ENCODE data around the gene CLNS1A. TPM values are rescaled to one million over a fixed set of nuclear protein-coding genes. Genes with fewer than 3 reads are reported as not detected.
A peak's percentile ranks its signal among the peaks of the same experiment; 100 is the strongest.
"Not testable (repeated sequence)": the region's sequence is repeated elsewhere in the genome, so short reads cannot be mapped to it uniquely, and the experiment has no call there.

Gene CLNS1A
- total RNA-seq, 1 experiment from 2014 or later, result 361 TPM

DNA sequence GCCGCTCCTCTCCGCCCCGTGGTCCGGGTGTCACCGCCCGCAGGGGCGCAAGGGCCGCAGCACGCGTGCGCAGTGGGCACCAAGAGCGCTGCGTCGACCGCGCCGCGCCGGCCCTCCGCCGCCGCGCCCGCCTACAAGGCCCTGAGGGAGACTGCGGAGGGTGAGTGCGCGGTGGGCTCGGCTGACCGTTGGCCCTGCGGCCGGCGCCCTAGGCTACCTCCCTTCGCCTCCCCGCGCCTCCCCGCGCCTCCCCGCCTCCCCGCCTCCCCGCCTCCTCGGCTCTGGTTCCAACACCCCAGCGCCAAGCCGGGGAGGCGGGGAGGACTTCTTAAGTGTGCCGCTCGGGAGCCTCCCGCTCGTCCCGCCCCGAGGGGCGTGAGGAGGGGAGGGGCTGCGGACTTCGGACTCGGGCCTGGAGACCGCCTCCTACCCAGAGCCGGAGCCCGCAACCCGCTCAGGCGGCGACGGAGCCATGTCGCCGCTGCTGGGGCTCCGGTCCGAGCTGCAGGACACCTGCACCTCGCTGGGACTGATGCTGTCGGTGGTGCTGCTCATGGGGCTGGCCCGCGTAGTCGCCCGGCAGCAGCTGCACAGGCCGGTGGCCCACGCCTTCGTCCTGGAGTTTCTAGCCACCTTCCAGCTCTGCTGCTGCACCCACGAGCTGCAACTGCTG, 47.9 kb downstream of the CLNS1A start, which contains the start of gene AQP11:
Gene AQP11 (plus strand): TSS at position 433 of the 673 bp plus-strand sequence. CDS start 40 bp downstream, at position 473.
- Histone ChIP-seq H3K9ac (ENCODE audit: low read length) (peak within 1 kb of the TSS; percentile 70), H4K20me1 (ENCODE audit: low read length) (no peaks in the 10 kb centered on the region), H3F3A (ENCODE audit: low read length, unreplicated experiment) (no peaks in the 10 kb centered on the region), H3K27ac (ENCODE audit: low read length) (peak within 1 kb of the TSS; percentile 24; the same call in 1 of the 2 replicates), H3K36me3 (ENCODE audit: low read depth, low read length) (no peaks in the 10 kb centered on the region), H3K79me2 (ENCODE audit: low read length) (no peaks in the 10 kb centered on the region), H2AFZ (ENCODE audit: low read length) (peak within 1 kb of the TSS; percentile 99), H3K4me2 (ENCODE audit: low read length) (peak within 1 kb of the TSS; percentile 98), H3K27me3 (ENCODE audit: low read length) (no peaks in the 10 kb centered on the region), H3K4me1 (ENCODE audit: insufficient read depth, low read length) (peaks cover 19% of the 10 kb centered on the region), H3K9me3 (ENCODE audit: low read length) (no peaks in the 10 kb centered on the region), H3K4me3 (ENCODE audit: low read length) (peak within 1 kb of the TSS; percentile 82), H3K9me2 (replicated peaks; ENCODE audit: low read length) (no peaks in the 10 kb centered on the region)
- peak; percentile 94 for DNase-seq
- peak; percentile 88 for ATAC-seq
- BruUV-seq (replicated peaks), result no TSS peak
- ChIA-PET POLR2A (ENCODE audit: unreplicated experiment) (interaction anchor here (0.7 kb wide), 1 partner anchor 366 kb away, joined by 4 read pairs; no protein-coding TSS in a partner anchor), CTCF (interaction anchor here (0.6 to 1.1 kb wide), 3 partner anchors 12 to 463 kb away, joined by 3 to 5 read pairs (median 3); no protein-coding TSS in a partner anchor)
- TF ChIP-seq EZH2 (IDR thresholded peaks at IDR 0.05; ENCODE audit: low read length, unreplicated experiment), result no peak
- TF ChIP-seq, protein P1, sequence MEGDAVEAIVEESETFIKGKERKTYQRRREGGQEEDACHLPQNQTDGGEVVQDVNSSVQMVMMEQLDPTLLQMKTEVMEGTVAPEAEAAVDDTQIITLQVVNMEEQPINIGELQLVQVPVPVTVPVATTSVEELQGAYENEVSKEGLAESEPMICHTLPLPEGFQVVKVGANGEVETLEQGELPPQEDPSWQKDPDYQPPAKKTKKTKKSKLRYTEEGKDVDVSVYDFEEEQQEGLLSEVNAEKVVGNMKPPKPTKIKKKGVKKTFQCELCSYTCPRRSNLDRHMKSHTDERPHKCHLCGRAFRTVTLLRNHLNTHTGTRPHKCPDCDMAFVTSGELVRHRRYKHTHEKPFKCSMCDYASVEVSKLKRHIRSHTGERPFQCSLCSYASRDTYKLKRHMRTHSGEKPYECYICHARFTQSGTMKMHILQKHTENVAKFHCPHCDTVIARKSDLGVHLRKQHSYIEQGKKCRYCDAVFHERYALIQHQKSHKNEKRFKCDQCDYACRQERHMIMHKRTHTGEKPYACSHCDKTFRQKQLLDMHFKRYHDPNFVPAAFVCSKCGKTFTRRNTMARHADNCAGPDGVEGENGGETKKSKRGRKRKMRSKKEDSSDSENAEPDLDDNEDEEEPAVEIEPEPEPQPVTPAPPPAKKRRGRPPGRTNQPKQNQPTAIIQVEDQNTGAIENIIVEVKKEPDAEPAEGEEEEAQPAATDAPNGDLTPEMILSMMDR (conservative IDR thresholded peaks at IDR 0.05; ENCODE audit: low read depth, low read length), result no peak
- no peak for TF ChIP-seq EZH2phosphoT487 (IDR thresholded peaks at IDR 0.05; ENCODE audit: borderline replicate concordance, low read length)
- intact Hi-C loops (cut with micrococcal nuclease), result no loop called here

- H3K27ac ChIP-seq (ENCODE audit: low read length), result peak overlapping the region; percentile 24; the same call in 1 of the 2 replicates
- H2AFZ ChIP-seq (ENCODE audit: low read length), result peak overlapping the region; percentile 99
- ChIA-PET CTCF (no interaction called here), POLR2A (ENCODE audit: unreplicated experiment) (no interaction called here)
- no peaks in the 10 kb centered on the region for H4K20me1 ChIP-seq (ENCODE audit: low read length)
- H3K9me3 ChIP-seq (ENCODE audit: low read length), result no peaks in the 10 kb centered on the region
- H3K9me2 ChIP-seq (replicated peaks; ENCODE audit: low read length), result no peaks in the 10 kb centered on the region
- no peaks in the 10 kb centered on the region for H3F3A ChIP-seq (ENCODE audit: low read length, unreplicated experiment)
- ATAC-seq, result peak; percentile 8
- H3K27me3 ChIP-seq (ENCODE audit: low read length), result no peaks in the 10 kb centered on the region
- peak overlapping the region; percentile 70 for H3K9ac ChIP-seq (ENCODE audit: low read length)
- intact Hi-C loops (cut with micrococcal nuclease), result no loop called here
- peak overlapping the region; percentile 82 for H3K4me3 ChIP-seq (ENCODE audit: low read length)
- H3K4me1 ChIP-seq (ENCODE audit: insufficient read depth, low read length), result peaks cover 19% of the 10 kb centered on the region
- H3K36me3 ChIP-seq (ENCODE audit: low read depth, low read length), result no peaks in the 10 kb centered on the region
- H3K4me2 ChIP-seq (ENCODE audit: low read length), result peak overlapping the region; percentile 98
- no TSS peak for BruUV-seq (replicated peaks)
- H3K79me2 ChIP-seq (ENCODE audit: low read length), result no peaks in the 10 kb centered on the region
- DNase-seq, result no peak
- no peak for TF ChIP-seq EZH2phosphoT487 (IDR thresholded peaks at IDR 0.05; ENCODE audit: borderline replicate concordance, low read length)
- TF ChIP-seq, protein P1 (conservative IDR thresholded peaks at IDR 0.05; ENCODE audit: low read depth, low read length), result 0 out of 2 replicates have a peak, but pooled peaks have one; percentile 9
Observed at GRCh38 chr11:77589181-77589520, 48.4 kb downstream of the CLNS1A start.

DNA sequence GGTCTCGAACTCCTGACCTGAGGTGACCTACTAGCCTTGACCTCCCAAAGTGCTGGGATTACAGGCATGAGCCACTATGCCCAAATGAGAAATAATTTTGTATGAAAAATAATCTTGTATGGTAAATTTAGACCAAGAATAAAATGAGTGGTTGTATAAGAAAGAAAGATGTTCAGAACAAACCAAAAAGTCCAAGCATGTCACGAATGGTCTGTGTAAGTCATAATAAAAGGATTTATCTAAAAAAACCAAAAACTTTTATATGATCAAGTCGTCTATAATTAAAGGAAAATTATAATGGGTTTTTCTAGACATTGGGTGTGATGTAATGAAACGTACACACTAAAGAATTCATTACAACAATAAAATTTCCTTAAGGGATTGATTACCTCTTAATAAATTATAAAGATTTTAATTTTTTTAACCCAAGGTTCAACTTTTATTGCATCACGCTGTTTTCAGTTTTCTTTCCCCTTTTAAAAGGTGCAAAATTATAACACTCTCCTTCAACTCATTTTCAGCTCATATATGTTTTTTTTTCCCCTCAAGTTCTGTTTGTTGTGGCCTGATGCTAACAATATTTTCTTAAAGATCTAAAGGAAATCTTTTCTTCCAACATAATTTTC, 56.8 kb downstream of the CLNS1A start:
- no peak overlapping the region for H3K9ac ChIP-seq (ENCODE audit: low read length)
- intact Hi-C loops (cut with micrococcal nuclease), result no loop called here
- peaks cover 32% of the 10 kb centered on the region for H3K9me3 ChIP-seq (ENCODE audit: low read length)
- no peak overlapping the region for H2AFZ ChIP-seq (ENCODE audit: low read length)
- no peaks in the 10 kb centered on the region for H3F3A ChIP-seq (ENCODE audit: low read length, unreplicated experiment)
- H3K4me1 ChIP-seq (ENCODE audit: insufficient read depth, low read length), result no peaks in the 10 kb centered on the region
- H3K27me3 ChIP-seq (ENCODE audit: low read length), result no peaks in the 10 kb centered on the region
- POLR2A ChIA-PET (ENCODE audit: unreplicated experiment), result no interaction called here
- H3K4me3 ChIP-seq (ENCODE audit: low read length), result no peak overlapping the region
- no peaks in the 10 kb centered on the region for H3K9me2 ChIP-seq (replicated peaks; ENCODE audit: low read length)
- DNase-seq, result peak; percentile 55
- peaks cover 5% of the 10 kb centered on the region; the same call in 1 of the 2 replicates for H3K36me3 ChIP-seq (ENCODE audit: low read depth, low read length)
- CTCF ChIA-PET, result no interaction called here
- no peak for ATAC-seq
- TF ChIP-seq EZH2phosphoT487 (IDR thresholded peaks at IDR 0.05; ENCODE audit: borderline replicate concordance, low read length) (no peak), EZH2 (IDR thresholded peaks at IDR 0.05; ENCODE audit: low read length, unreplicated experiment) (no peak)
- TF ChIP-seq, protein P1 (conservative IDR thresholded peaks at IDR 0.05; ENCODE audit: low read depth, low read length), result no peak
- H3K27ac ChIP-seq (ENCODE audit: low read length), result no peak overlapping the region
- no peaks in the 10 kb centered on the region for H4K20me1 ChIP-seq (ENCODE audit: low read length)
- BruUV-seq (replicated peaks), result no TSS peak
- H3K79me2 ChIP-seq (ENCODE audit: low read length), result no peaks in the 10 kb centered on the region
- no peak overlapping the region for H3K4me2 ChIP-seq (ENCODE audit: low read length)

- H3K4me1 ChIP-seq (ENCODE audit: insufficient read depth, low read length); H3K79me2 ChIP-seq (ENCODE audit: low read length); H3K4me2 ChIP-seq (ENCODE audit: low read length); H3F3A ChIP-seq (ENCODE audit: low read length, unreplicated experiment); DNase-seq; H4K20me1 ChIP-seq (ENCODE audit: low read length); intact Hi-C loops (cut with micrococcal nuclease); H3K4me3 ChIP-seq (ENCODE audit: low read length); H3K27ac ChIP-seq (ENCODE audit: low read length); BruUV-seq (replicated peaks); H3K9me3 ChIP-seq (ENCODE audit: low read length); POLR2A ChIA-PET (ENCODE audit: unreplicated experiment); H3K9me2 ChIP-seq (replicated peaks; ENCODE audit: low read length); H3K36me3 ChIP-seq (ENCODE audit: low read depth, low read length); ATAC-seq; H2AFZ ChIP-seq (ENCODE audit: low read length); H3K9ac ChIP-seq (ENCODE audit: low read length); H3K27me3 ChIP-seq (ENCODE audit: low read length); CTCF ChIA-PET: not testable (repeated sequence)
Observed at GRCh38 chr11:77575428-77575827, 62.2 kb downstream of the CLNS1A start.

All from PC-3 (cell line).